ENCODE measurements around the gene WNT3A.

DNA sequence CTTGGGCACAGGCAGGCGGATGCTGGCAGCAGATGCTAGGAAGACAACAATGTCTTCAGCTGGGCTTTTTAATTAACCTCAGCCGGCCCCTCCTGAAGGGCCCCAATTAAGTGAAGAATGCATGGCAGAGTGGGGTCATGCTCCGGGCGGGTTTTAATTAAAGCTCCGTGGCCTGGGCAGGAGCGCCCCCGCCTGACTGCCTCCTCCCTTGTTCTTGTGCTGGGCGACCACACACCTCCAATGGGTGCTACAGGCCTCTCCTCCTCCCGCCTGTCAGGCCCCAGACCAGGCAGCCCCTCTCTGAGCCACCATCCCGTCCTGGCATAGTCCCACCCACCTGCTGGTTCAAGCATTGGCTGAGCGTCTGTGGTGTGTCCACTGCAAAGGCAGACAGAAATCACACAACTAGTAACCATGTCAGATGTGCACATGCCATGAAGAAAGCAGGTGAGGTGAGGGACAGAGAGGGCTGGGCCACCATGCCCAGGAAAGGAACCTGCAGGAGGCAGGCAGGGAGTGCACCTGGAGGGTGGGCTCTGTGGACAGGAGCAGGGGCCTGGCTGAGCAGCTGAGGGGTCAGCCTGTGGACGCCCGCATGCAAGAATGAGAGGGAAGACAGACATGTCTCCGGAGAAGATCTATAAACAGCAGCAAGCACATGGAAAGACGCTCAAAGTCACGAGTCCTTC lies 67.2 kb downstream of the WNT3A start:
- TF ChIP-seq, protein P1, sequence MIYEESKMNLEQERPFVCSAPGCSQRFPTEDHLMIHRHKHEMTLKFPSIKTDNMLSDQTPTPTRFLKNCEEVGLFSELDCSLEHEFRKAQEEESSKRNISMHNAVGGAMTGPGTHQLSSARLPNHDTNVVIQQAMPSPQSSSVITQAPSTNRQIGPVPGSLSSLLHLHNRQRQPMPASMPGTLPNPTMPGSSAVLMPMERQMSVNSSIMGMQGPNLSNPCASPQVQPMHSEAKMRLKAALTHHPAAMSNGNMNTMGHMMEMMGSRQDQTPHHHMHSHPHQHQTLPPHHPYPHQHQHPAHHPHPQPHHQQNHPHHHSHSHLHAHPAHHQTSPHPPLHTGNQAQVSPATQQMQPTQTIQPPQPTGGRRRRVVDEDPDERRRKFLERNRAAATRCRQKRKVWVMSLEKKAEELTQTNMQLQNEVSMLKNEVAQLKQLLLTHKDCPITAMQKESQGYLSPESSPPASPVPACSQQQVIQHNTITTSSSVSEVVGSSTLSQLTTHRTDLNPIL (CRISPR knock-in tag; IDR thresholded peaks at IDR 0.05; ENCODE audit: low read depth) = no peak
- TF ChIP-seq CSDC2 (CRISPR knock-in tag; IDR thresholded peaks at IDR 0.05) = no peak
- TF ChIP-seq ZNF565 (CRISPR knock-in tag; conservative IDR thresholded peaks at IDR 0.05; ENCODE audit: low read depth) = no peak
